ENCODE results near the gene MRPS34. TPM values are rescaled to one million over a fixed set of nuclear protein-coding genes. Genes with fewer than 3 reads are reported as not detected.

The MRPS34 gene
- 10 to 100 TPM; 44.4 to 72.8 (median 61.3) TPM for total RNA-seq

GRCh38 chr16:1772908-1773702 is at the start of gene MRPS34:
Gene MRPS34, minus strand, starts transcription at chr16:1773134. Its CDS starts 15 bp downstream, at chr16:1773119.
- TF ChIP-seq POLR2A (IDR thresholded peaks at IDR 0.05): peak; percentile 59 to 65
- TF ChIP-seq CTCF (IDR thresholded peaks at IDR 0.05): peak in 3 of 4 experiments; percentile 71 to 88 (median 77)
- TF ChIP-seq POLR2AphosphoS5 (IDR thresholded peaks at IDR 0.05): peak; percentile 86
- TF ChIP-seq EP300 (IDR thresholded peaks at IDR 0.05): no peak
- peaks cover 0 to 53% of the 10 kb centered on the region in 2 donors for H3K36me3 ChIP-seq
- peak within 1 kb of the TSS; percentile 48 to 99 (median 97) for H3K27ac ChIP-seq
- H3K27me3 ChIP-seq: no peaks in the 10 kb centered on the region
- no CpG with 5 or more reads among the region's 108 CpGs for WGBS, 2 donors (ENCODE audit: low coverage in 1 of 2)
- peaks cover 0 to 66% (median 27%) of the 10 kb centered on the region in 3 donors for H3K4me1 ChIP-seq
- ATAC-seq: peak; percentile 63
- no peaks in the 10 kb centered on the region for H3K9me3 ChIP-seq
- H3K4me3 ChIP-seq: peak within 1 kb of the TSS; percentile 71 to 84

GRCh38 chr16:1821861-1822611 is 49.1 kb upstream of the MRPS34 start:
- TF ChIP-seq CTCF (IDR thresholded peaks at IDR 0.05) (no peak), POLR2AphosphoS5 (IDR thresholded peaks at IDR 0.05) (no peak), EP300 (IDR thresholded peaks at IDR 0.05) (no peak), POLR2A (IDR thresholded peaks at IDR 0.05) (no peak)
- 76 to 86% methylated on average over 2 of the region's 24 CpGs for WGBS, 2 donors (ENCODE audit: low coverage in 1 of 2)
- peaks cover 0 to 60% of the 10 kb centered on the region in 2 donors for H3K36me3 ChIP-seq

GRCh38 chr16:1820946-1821290 is 48.0 kb upstream of the MRPS34 start:
- WGBS, 2 donors (ENCODE audit: low coverage in 1 of 2): 90% methylated on average over 2 of the region's 12 CpGs; no CpG with 5 or more reads in 1 of the 2 donors
- Histone ChIP-seq H3K4me1 (peaks cover 0 to 40% (median 14%) of the 10 kb centered on the region in 3 donors), H3K36me3 (peaks cover 0 to 71% of the 10 kb centered on the region in 2 donors), H3K9me3 (no peaks in the 10 kb centered on the region), H3K27ac (no peak overlapping the region), H3K27me3 (no peaks in the 10 kb centered on the region), H3K4me3 (no peak overlapping the region)
- no peak for ATAC-seq
- TF ChIP-seq POLR2A (IDR thresholded peaks at IDR 0.05): no peak

More at GRCh38 chr16:1821861-1822611, 49.1 kb upstream of the MRPS34 start:
- Histone ChIP-seq H3K4me3 (no peak overlapping the region), H3K27ac (no peak overlapping the region), H3K4me1 (peaks cover 0 to 41% (median 14%) of the 10 kb centered on the region in 3 donors), H3K9me3 (no peaks in the 10 kb centered on the region), H3K27me3 (no peaks in the 10 kb centered on the region)
- no peak for ATAC-seq

- peaks cover 0 to 34% (median 8%) of the 10 kb centered on the region in 3 donors for H3K4me1 ChIP-seq
- H3K27ac ChIP-seq: no peak overlapping the region
- H3K27me3 ChIP-seq: no peaks in the 10 kb centered on the region
- WGBS, 2 donors (ENCODE audit: low coverage in 1 of 2): no CpG with 5 or more reads among the region's 25 CpGs
- TF ChIP-seq CTCF (IDR thresholded peaks at IDR 0.05): no peak
- no peak for TF ChIP-seq EP300 (IDR thresholded peaks at IDR 0.05)
- H3K36me3 ChIP-seq: peaks cover 0 to 77% of the 10 kb centered on the region in 2 donors
- ATAC-seq: no peak
- no peaks in the 10 kb centered on the region for H3K9me3 ChIP-seq
- H3K4me3 ChIP-seq: no peak overlapping the region
These were observed 47.4 kb upstream of the MRPS34 start for GRCh38 chr16:1820096-1820945.

- no peak for ATAC-seq
- peaks cover 0 to 27% (median under 1%) of the 10 kb centered on the region in 3 donors for H3K4me1 ChIP-seq
- 90% methylated on average over 2 of the region's 15 CpGs; no CpG with 5 or more reads in 1 of the 2 donors for WGBS, 2 donors (ENCODE audit: low coverage in 1 of 2)
- no peaks in the 10 kb centered on the region for H3K27me3 ChIP-seq
- TF ChIP-seq CTCF (IDR thresholded peaks at IDR 0.05) (no peak), EP300 (IDR thresholded peaks at IDR 0.05) (no peak), POLR2AphosphoS5 (IDR thresholded peaks at IDR 0.05) (no peak), POLR2A (IDR thresholded peaks at IDR 0.05) (no peak)
- no peaks in the 10 kb centered on the region for H3K9me3 ChIP-seq
- H3K4me3 ChIP-seq: no peak overlapping the region
- peaks cover 0 to 84% of the 10 kb centered on the region in 2 donors for H3K36me3 ChIP-seq
- H3K27ac ChIP-seq: no peak overlapping the region
These were observed 46.7 kb upstream of the MRPS34 start for GRCh38 chr16:1819611-1820010.

Measured in gastroesophageal sphincter (tissue), 4 donors.